ENCODE results near the gene OR4B1. TPM values are rescaled to one million over a fixed set of nuclear protein-coding genes. Genes with fewer than 3 reads are reported as not detected.

OR4B1 gene
- total RNA-seq, 1 experiment from 2014 or later: not detected

- Histone ChIP-seq H2BK15ac (ENCODE audit: low read depth, low read length) (no peak overlapping the region), H3K9ac (ENCODE audit: extremely low read depth, insufficient read length, low read length) (no peak overlapping the region), H4K91ac (ENCODE audit: insufficient read length, low read depth, low read length) (no peak overlapping the region), H3K27me3 (ENCODE audit: insufficient read depth, low read length) (no peaks in the 10 kb centered on the region), H3K14ac (ENCODE audit: insufficient read depth, low read length) (no peak overlapping the region), H3T11ph (ENCODE audit: low read length) (no peak overlapping the region), H3K79me1 (ENCODE audit: insufficient read depth, low read depth, low read length, poor library complexity, severe bottlenecking) (no peaks in the 10 kb centered on the region), H3K56ac (ENCODE audit: insufficient read length, low read depth, low read length) (no peak overlapping the region), H3K4me2 (ENCODE audit: insufficient read depth, insufficient read length, low read length) (no peak overlapping the region), H3K23ac (ENCODE audit: insufficient read length, low read depth, low read length) (no peak overlapping the region), H3K9me3 (ENCODE audit: control insufficient read depth, low read depth, low read length) (no peaks in the 10 kb centered on the region), H2BK20ac (ENCODE audit: low read depth, low read length, poor library complexity, severe bottlenecking) (no peak overlapping the region), H3K79me2 (ENCODE audit: insufficient read depth, low read length) (no peaks in the 10 kb centered on the region), H2AFZ (ENCODE audit: low read length) (no peak overlapping the region), H2BK5ac (ENCODE audit: insufficient read length, low read length) (no peak overlapping the region), H3K4me1 (ENCODE audit: insufficient read depth, low read length) (peaks cover 2% of the 10 kb centered on the region; the same call in 1 of the 2 replicates), H2BK12ac (ENCODE audit: insufficient read length, low read depth, low read length) (no peak overlapping the region), H4K8ac (replicated peaks; ENCODE audit: insufficient read length, low read depth, low read length) (no peak overlapping the region), H3K4ac (ENCODE audit: low read depth, low read length) (no peak overlapping the region), H2BK120ac (ENCODE audit: low read depth, low read length, poor library complexity, severe bottlenecking) (no peak overlapping the region), H2AK5ac (ENCODE audit: insufficient read length, low read length) (no peak overlapping the region), H4K20me1 (ENCODE audit: control insufficient read depth, insufficient read depth, insufficient read length) (no peaks in the 10 kb centered on the region), H3K27ac (ENCODE audit: insufficient read length, low read depth, low read length) (no peak overlapping the region), H4K5ac (ENCODE audit: insufficient read length, low read depth, low read length) (no peak overlapping the region), H3K23me2 (ENCODE audit: insufficient read length, low read depth, low read length, poor library complexity, severe bottlenecking) (peaks cover 2% of the 10 kb centered on the region), H3K18ac (ENCODE audit: insufficient read length, low read depth, low read length) (no peak overlapping the region)
- no CpG with 5 or more reads among the region's 6 CpGs for WGBS (ENCODE audit: extremely low coverage, insufficient read length, low lambda C conversion rate)
- Mint-ChIP-seq H3K9me3 (no peaks in the 10 kb centered on the region), H3K27me3 (ENCODE audit: low read depth) (no peaks in the 10 kb centered on the region), H3K36me3 (ENCODE audit: insufficient read depth in 1 of 3, low read depth in 3 of 3) (peaks cover 0 to 9% (median 4%) of the 10 kb centered on the region in 3 experiments; a peak in 3 of 7 replicates), H3K4me1 (peaks cover 0 to 2% of the 10 kb centered on the region in 2 experiments; a peak in 2 of 4 replicates), H3K27ac (no peak overlapping the region), H3K4me3 (no peak overlapping the region)
- TF ChIP-seq, protein P1, sequence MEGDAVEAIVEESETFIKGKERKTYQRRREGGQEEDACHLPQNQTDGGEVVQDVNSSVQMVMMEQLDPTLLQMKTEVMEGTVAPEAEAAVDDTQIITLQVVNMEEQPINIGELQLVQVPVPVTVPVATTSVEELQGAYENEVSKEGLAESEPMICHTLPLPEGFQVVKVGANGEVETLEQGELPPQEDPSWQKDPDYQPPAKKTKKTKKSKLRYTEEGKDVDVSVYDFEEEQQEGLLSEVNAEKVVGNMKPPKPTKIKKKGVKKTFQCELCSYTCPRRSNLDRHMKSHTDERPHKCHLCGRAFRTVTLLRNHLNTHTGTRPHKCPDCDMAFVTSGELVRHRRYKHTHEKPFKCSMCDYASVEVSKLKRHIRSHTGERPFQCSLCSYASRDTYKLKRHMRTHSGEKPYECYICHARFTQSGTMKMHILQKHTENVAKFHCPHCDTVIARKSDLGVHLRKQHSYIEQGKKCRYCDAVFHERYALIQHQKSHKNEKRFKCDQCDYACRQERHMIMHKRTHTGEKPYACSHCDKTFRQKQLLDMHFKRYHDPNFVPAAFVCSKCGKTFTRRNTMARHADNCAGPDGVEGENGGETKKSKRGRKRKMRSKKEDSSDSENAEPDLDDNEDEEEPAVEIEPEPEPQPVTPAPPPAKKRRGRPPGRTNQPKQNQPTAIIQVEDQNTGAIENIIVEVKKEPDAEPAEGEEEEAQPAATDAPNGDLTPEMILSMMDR (conservative IDR thresholded peaks at IDR 0.05): no peak
- no peak for DNase-seq
These were observed 49.2 kb upstream of the OR4B1 start for GRCh38 chr11:48167380-48167779.

All from H9 (cell line).